Heart right ventricle (tissue), 16 donors: Measurements from ENCODE around the gene OR2AT4. TPM values are rescaled to one million over a fixed set of nuclear protein-coding genes. Genes with fewer than 3 reads are reported as not detected.

Source experiments
- ATAC-seq, 8 donors: fragments of 200-7000 bp; cut with Tn5 transposase; one replicate each; pipeline ENCODE4 v1.9.1; 2020; ENCODE audit warnings: mild to moderate bottlenecking in 8 of 8, moderate library complexity in 8 of 8, moderate number of reproducible peaks in 1 of 8
- DNase-seq, 2 donors: peaks; one replicate each; pipeline ENCODE4 v3.0.0-alpha.2; 2020
- H3K27ac ChIP-seq, 10 donors: fragments of 200-600 bp; sonication (generic) in 2 of 10; one replicate each; pipeline versions ENCODE4 v1.5.0 to v1.8.0; 2020 to 2022; ENCODE audit warnings: mild to moderate bottlenecking in 3 of 10
- H3K27me3 ChIP-seq, 7 donors: fragments of 200-600 bp; one replicate each; pipeline ENCODE4 v1.8.0; 2021 to 2022; ENCODE audit warnings: mild to moderate bottlenecking in 2 of 7
- H3K36me3 ChIP-seq, 9 donors: fragments of 200-600 bp; sonication (generic) in 1 of 9; one replicate each; pipeline versions ENCODE4 v1.5.0 to v1.8.0; 2020 to 2022; ENCODE audit warnings: mild to moderate bottlenecking in 2 of 9
- H3K4me1 ChIP-seq, 9 donors: fragments of 200-600 bp; sonication (generic) in 1 of 9; one replicate each; pipeline versions ENCODE4 v1.5.0 to v1.8.0; 2020 to 2022; ENCODE audit warnings: mild to moderate bottlenecking in 4 of 9
- H3K4me3 ChIP-seq, 10 donors: fragments of 200-600 bp; sonication (generic) in 2 of 10; one replicate each; pipeline versions ENCODE4 v1.5.0 to v1.8.0; 2020 to 2022; ENCODE audit warnings: mild to moderate bottlenecking in 7 of 10, moderate library complexity in 2 of 10
- H3K9me3 ChIP-seq, 11 donors: fragments of 200-600 bp in 10 of 11; sonication (generic) in 2 of 11; one replicate each; pipeline versions ENCODE4 v1.5.0 to v1.8.0; 2013 to 2022; ENCODE audit warnings: mild to moderate bottlenecking in 2 of 11, control low read depth in 1 of 11, moderate library complexity in 1 of 11
- WGBS, 2 donors: extraction: QIAGEN DNeasy Blood & Tissue Kit; methylation state at CpG; one replicate each; pipeline ENCODE4 v1.1.7; 2013; ENCODE audit warnings: inconsistent platforms in 1 of 2; 5-methylcytosine and 5-hydroxymethylcytosine counted together
- intact Hi-C, 10 donors: fragments of 100-400 bp; cut with DNase I; formaldehyde crosslinking; loops; one replicate each; pipeline versions ENCODE4 v1.11.1 to v1.14.2; 2022
- polyA plus RNA-seq, 2 donors: library from polyadenylated mRNA; stranded (reverse); fragments of 200-250 nt; gene quantifications; one replicate each; pipeline ENCODE4 v1.2.3, GENCODE V29; 2013
- total RNA-seq, 10 donors: library from RNA; stranded (reverse); fragmentation: NEBNext Ultra II Directional in 3 of 10; extraction: Animal tissue kit (Norgen Biotek cat#: 25700) in 3 of 10; gene quantifications; one replicate each; pipeline versions ENCODE4 v1.2.1 to v1.2.4, GENCODE V29; 2021 to 2023
- TF ChIP-seq, protein P1 (sequence below), 9 donors: fragments of 200-600 bp; sonication (generic) in 2 of 9; IDR thresholded peaks; one replicate each; pipeline versions ENCODE4 v1.5.0 to v1.8.0; 2021 to 2022; ENCODE audit warnings: antibody characterized with exemption in 9 of 9, mild to moderate bottlenecking in 5 of 9, moderate library complexity in 1 of 9
- donor health status: Arrhythmogenic right ventricular cardiomyopathy.
- donor health status: ischemic (EF 13 %, LVEDD 7.1; RV severe dilation, severe dysfunction).
- donor health status: healthy with polysubstance abuse.
- donor health status: DM: no; HTN: yes; CAD: no.
- donor health status: DM: no; HTN: no; CAD: no.
- donor health status: ischemic (EF 25% LVEDD 6.9; RV normal size, moderate dysfunction).
- donor health status: ischemic (EF 25% LVEDD 5.7; RV mildly dilated, moderate dysfunction).
- donor health status: healthy.
- donor health status: DM: yes; HTN: yes; CAD: no.
- donor health status: Ischemic cardiomyopathy.
- donor health status: ischemic (EF 35%, LVEDD 5.7; RV mildly dilated, moderate dysfunction).
- donor health status: nonischemic (EF 11% LVEDD 7.7; RV severe dilation, severe dysfunction).
- donor health status: DM: yes; HTN: yes; CAD: no.
- donor health status: PGD.
- donor health status: ischemic (EF 29% LVEDD 5.4; RV normal size, mild dysfunction).
- donor health status: nonischemic (EF 23%, LVEDD 6.1; RV moderate dilation, normal function).

OR2AT4 gene
- total and polyA plus RNA-seq, 12 donors: not detected

- WGBS, 2 donors: 46 to 62% methylated on average over 6 of the region's 6 CpGs
- ATAC-seq: no peak
These were observed 46.7 kb upstream of the OR2AT4 start for GRCh38 chr11:75143420-75143731.

DNA sequence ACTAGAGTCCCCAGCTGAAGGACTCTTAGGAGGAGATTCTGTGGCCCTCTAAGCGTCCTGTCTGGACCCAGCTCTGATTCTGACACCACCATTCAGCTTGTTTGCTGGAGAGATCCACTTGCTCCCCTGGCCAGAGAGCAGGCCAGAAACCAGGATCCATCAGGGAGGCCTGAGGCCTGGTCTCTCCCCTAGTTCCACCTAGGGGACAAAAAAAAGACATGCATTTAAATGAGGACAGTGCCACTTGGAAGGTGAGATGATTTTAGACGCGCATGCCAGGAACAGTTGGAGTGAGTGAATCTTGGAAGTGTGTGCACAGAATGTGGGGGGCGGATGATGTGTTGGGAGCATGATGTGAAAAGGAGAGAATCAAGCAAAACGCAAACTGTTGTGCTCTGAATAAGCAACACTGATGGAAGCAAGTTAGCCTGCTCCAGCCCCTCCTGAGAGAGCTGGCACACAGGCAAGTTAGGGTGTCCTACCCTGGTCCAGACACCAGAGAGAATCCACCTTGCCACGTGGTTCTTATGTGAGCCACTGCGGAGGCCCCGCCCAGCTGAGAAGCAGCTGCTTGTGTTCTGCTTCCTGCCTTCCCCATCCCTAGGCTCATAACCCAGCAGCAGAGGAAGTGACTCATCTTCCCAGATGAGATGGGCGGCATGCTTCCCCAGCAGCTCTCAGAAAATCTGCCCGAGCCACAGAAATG lies 46.2 kb upstream of the OR2AT4 start:
- WGBS, 2 donors: 54 to 58% methylated on average over 10 of the region's 10 CpGs
- H3K27ac ChIP-seq: peak overlapping the region in 5 of 10 donors; percentile 1 to 71 (median 56)
- intact Hi-C loops: loop anchor here in 5 of 10 donors (2.0 to 10.0 kb wide), 7 partner anchors 62 to 121 kb away; partner anchors contain the start of gene TPBGL (in 2 of the 5)
- ATAC-seq: peak; percentile 76 to 93 (median 89)
- no peak overlapping the region for H3K4me3 ChIP-seq
- H3K9me3 ChIP-seq: no peaks in the 10 kb centered on the region
- H3K4me1 ChIP-seq: peaks cover 3 to 60% (median 25%) of the 10 kb centered on the region in 9 donors
- no peaks in the 10 kb centered on the region for H3K36me3 ChIP-seq
- DNase-seq: peak; percentile 68 to 76
- peaks cover 0 to 19% (median 4%) of the 10 kb centered on the region in 7 donors for H3K27me3 ChIP-seq
- TF ChIP-seq, protein P1, sequence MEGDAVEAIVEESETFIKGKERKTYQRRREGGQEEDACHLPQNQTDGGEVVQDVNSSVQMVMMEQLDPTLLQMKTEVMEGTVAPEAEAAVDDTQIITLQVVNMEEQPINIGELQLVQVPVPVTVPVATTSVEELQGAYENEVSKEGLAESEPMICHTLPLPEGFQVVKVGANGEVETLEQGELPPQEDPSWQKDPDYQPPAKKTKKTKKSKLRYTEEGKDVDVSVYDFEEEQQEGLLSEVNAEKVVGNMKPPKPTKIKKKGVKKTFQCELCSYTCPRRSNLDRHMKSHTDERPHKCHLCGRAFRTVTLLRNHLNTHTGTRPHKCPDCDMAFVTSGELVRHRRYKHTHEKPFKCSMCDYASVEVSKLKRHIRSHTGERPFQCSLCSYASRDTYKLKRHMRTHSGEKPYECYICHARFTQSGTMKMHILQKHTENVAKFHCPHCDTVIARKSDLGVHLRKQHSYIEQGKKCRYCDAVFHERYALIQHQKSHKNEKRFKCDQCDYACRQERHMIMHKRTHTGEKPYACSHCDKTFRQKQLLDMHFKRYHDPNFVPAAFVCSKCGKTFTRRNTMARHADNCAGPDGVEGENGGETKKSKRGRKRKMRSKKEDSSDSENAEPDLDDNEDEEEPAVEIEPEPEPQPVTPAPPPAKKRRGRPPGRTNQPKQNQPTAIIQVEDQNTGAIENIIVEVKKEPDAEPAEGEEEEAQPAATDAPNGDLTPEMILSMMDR (IDR thresholded peaks at IDR 0.05): no peak

More at GRCh38 chr11:75143420-75143731, 46.7 kb upstream of the OR2AT4 start:
- intact Hi-C loops: loop anchor here in 5 of 10 donors (2.0 to 10.0 kb wide), 7 partner anchors 61 to 121 kb away; partner anchors contain the start of gene TPBGL (in 2 of the 5)
- H3K4me1 ChIP-seq: peaks cover 3 to 65% (median 27%) of the 10 kb centered on the region in 9 donors
- TF ChIP-seq, protein P1 (IDR thresholded peaks at IDR 0.05): no peak
- H3K27ac ChIP-seq: peak overlapping the region in 5 of 10 donors; percentile 13 to 71 (median 56)
- no peak overlapping the region for H3K4me3 ChIP-seq
- DNase-seq: no peak
- peaks cover 0 to 14% (median 4%) of the 10 kb centered on the region in 7 donors for H3K27me3 ChIP-seq
- no peaks in the 10 kb centered on the region for H3K9me3 ChIP-seq
- H3K36me3 ChIP-seq: no peaks in the 10 kb centered on the region

- 57 to 60% methylated on average over 6 of the region's 6 CpGs for WGBS, 2 donors
- no peaks in the 10 kb centered on the region for H3K9me3 ChIP-seq
- H3K4me1 ChIP-seq: peaks cover 3 to 43% (median 17%) of the 10 kb centered on the region in 9 donors
- DNase-seq: no peak
- intact Hi-C loops: loop anchor here in 7 of 10 donors (1.0 to 10.0 kb wide), 8 partner anchors 64 to 119 kb away; partner anchors contain the start of gene TPBGL (in 3 of the 7)
- TF ChIP-seq, protein P1 (IDR thresholded peaks at IDR 0.05): no peak
- peaks cover 0 to 33% (median 12%) of the 10 kb centered on the region in 7 donors for H3K27me3 ChIP-seq
- H3K36me3 ChIP-seq: no peaks in the 10 kb centered on the region
- H3K4me3 ChIP-seq: no peak overlapping the region
- H3K27ac ChIP-seq: no peak overlapping the region
- no peak for ATAC-seq
These were observed 44.5 kb upstream of the OR2AT4 start for GRCh38 chr11:75141166-75141565.

DNA sequence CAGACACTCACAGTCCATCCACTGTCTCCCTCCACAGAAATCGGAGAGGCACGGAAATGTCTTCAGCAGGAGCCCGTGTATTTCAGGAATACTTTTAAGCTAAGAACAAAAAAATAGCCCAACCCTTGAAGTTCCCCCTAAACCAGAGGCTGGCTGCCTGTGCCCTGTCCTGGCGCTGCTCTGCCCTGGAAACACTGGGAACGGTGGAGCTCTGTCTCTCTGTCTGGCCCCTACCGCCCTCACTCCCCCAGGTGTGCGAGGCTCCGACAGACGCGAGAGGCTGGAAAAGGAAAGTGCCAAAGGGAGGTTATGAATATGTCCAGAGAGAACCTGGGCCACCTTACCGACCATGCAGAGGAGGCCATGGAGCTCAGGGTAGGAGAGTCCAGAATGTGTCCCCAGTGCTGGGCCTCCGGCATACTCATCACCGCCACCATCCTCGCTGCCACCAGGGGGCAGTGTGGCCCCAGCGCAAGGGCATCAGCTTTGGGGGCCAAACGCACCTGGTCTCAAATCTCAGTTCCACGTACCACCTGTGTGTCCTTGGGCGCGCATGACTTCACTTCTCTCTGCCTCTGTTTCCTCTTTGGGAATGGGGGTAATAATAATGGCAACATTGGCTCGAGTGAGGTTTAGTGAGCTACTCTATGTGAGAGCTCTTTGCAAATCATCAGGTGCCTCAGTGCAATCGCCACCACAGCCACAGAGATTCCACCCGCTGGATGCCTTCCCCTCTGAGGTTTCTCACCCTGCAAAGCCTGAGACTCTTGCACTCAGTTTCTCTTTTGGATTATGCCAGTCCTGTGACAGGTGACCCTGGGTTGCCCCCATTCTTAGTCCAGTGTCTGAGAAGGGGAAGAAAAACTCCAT lies 43.8 kb upstream of the OR2AT4 start:
- H3K27ac ChIP-seq: no peak overlapping the region
- TF ChIP-seq, protein P1 (IDR thresholded peaks at IDR 0.05): peak; percentile 93 to 97 (median 95)
- peak; percentile 43 to 72 (median 56) for ATAC-seq
- no peaks in the 10 kb centered on the region for H3K9me3 ChIP-seq
- H3K4me3 ChIP-seq: no peak overlapping the region
- intact Hi-C loops: loop anchor here (1.0 to 10.0 kb wide), 10 partner anchors 64 to 118 kb away; partner anchors contain the start of gene TPBGL (in 3 of the 10)
- DNase-seq: peak; percentile 63 to 76
- peaks cover 0 to 40% (median 17%) of the 10 kb centered on the region in 7 donors for H3K27me3 ChIP-seq
- no peaks in the 10 kb centered on the region for H3K36me3 ChIP-seq
- 33 to 34% methylated on average over 22 of the region's 22 CpGs for WGBS, 2 donors
- H3K4me1 ChIP-seq: peaks cover 3 to 36% (median 17%) of the 10 kb centered on the region in 9 donors
